ENCODE measurements around the gene ARSH.

DNA sequence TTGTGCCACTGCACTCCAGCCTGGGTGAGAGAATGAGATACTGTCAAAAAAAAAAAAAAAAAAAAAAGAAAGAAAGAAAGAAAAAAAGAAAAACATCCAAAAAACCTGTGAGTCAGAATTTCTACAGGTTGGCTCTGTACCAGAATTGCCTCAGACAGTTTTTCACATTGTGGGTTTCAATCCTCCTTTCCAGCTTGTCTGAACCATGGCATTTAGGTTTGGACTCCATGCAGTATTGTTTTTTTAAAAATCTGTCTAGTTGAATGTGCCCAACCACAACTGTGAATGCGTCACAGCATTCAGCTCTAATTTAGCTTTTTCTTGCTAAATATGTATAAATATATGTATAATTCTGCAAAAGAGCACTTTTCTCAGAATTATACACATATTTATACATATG lies 31.4 kb upstream of the ARSH start:
- TF ChIP-seq, protein P1, sequence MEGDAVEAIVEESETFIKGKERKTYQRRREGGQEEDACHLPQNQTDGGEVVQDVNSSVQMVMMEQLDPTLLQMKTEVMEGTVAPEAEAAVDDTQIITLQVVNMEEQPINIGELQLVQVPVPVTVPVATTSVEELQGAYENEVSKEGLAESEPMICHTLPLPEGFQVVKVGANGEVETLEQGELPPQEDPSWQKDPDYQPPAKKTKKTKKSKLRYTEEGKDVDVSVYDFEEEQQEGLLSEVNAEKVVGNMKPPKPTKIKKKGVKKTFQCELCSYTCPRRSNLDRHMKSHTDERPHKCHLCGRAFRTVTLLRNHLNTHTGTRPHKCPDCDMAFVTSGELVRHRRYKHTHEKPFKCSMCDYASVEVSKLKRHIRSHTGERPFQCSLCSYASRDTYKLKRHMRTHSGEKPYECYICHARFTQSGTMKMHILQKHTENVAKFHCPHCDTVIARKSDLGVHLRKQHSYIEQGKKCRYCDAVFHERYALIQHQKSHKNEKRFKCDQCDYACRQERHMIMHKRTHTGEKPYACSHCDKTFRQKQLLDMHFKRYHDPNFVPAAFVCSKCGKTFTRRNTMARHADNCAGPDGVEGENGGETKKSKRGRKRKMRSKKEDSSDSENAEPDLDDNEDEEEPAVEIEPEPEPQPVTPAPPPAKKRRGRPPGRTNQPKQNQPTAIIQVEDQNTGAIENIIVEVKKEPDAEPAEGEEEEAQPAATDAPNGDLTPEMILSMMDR (IDR thresholded peaks at IDR 0.05) = no peak
- no peak for TF ChIP-seq POLR2A (IDR thresholded peaks at IDR 0.05)
